OCI-LY1 (cell line): ENCODE measurements around the gene DRD4.

ENCODE experiments used
- H2AFZ ChIP-seq: fragments of 200-600 bp; sonication (generic), shearing (Covaris generic); 2 replicates; pipeline ENCODE4 v1.6.0; 2014; ENCODE audit warnings: antibody characterized with exemption, mild to moderate bottlenecking, low read length
- H3F3A ChIP-seq: fragments of 200-600 bp; sonication (generic), shearing (Covaris generic); 2 replicates; pipeline ENCODE4 v1.6.0; 2014; ENCODE audit warnings: mild to moderate bottlenecking, antibody characterized with exemption, low read length, moderate library complexity; ENCODE audit not compliant: insufficient read depth
- H3K27ac ChIP-seq: fragments of 200-600 bp; sonication (generic); 2 replicates; pipeline ENCODE4 v1.5.1; 2014; ENCODE audit warnings: low read length, mixed run types, mild to moderate bottlenecking, low read depth; ENCODE audit not compliant: poor library complexity, severe bottlenecking
- H3K27me3 ChIP-seq: fragments of 200-600 bp; sonication (generic); 2 replicates; pipeline ENCODE4 v1.6.0; 2014; ENCODE audit warnings: antibody characterized with exemption, mild to moderate bottlenecking, low read length, moderate library complexity; ENCODE audit not compliant: insufficient read depth
- H3K36me3 ChIP-seq: fragments of 200-600 bp; sonication (generic); 2 replicates; pipeline ENCODE4 v1.6.1; 2014; ENCODE audit warnings: mild to moderate bottlenecking, antibody characterized with exemption, low read length, moderate library complexity, mixed read lengths; ENCODE audit not compliant: insufficient read depth
- H3K4me1 ChIP-seq: fragments of 200-600 bp; sonication (generic); 2 replicates; pipeline ENCODE4 v1.5.1; 2014; ENCODE audit warnings: mild to moderate bottlenecking, low read length, moderate library complexity; ENCODE audit not compliant: insufficient read depth, severe bottlenecking
- H3K4me2 ChIP-seq: fragments of 200-600 bp; sonication (generic), shearing (Covaris generic); 2 replicates; pipeline ENCODE4 v1.6.1; 2014; ENCODE audit warnings: low read length
- H3K4me3 ChIP-seq: fragments of 200-600 bp; sonication (generic); 2 replicates; pipeline ENCODE4 v1.5.1; 2014; ENCODE audit warnings: low read length, low read depth, mild to moderate bottlenecking, mixed read lengths; ENCODE audit not compliant: poor library complexity, severe bottlenecking
- H3K79me2 ChIP-seq: fragments of 200-600 bp; shearing (Covaris generic); 2 replicates; pipeline ENCODE4 v1.6.1; 2016; ENCODE audit warnings: mixed run types, low read length, mixed read lengths; ENCODE audit not compliant: insufficient read depth
- H3K9ac ChIP-seq: fragments of 200-600 bp; sonication (generic), shearing (Covaris generic); 2 replicates; pipeline ENCODE4 v1.6.1; 2014; ENCODE audit warnings: mild to moderate bottlenecking, low read length, mixed read lengths
- H3K9me2 ChIP-seq: fragments of 200-600 bp; sonication (generic), shearing (Covaris generic); 2 replicates; pipeline ENCODE4 v1.6.1; 2014; ENCODE audit warnings: low read depth, mild to moderate bottlenecking, low read length, mixed read lengths
- H3K9me3 ChIP-seq: fragments of 200-600 bp; shearing (Covaris generic); 2 replicates; pipeline ENCODE4 v1.6.1; 2014; ENCODE audit warnings: low read length, mixed read lengths
- H4K20me1 ChIP-seq: fragments of 200-600 bp; sonication (generic), shearing (Covaris generic); 2 replicates; pipeline ENCODE4 v1.6.0; 2016; ENCODE audit warnings: mild to moderate bottlenecking, low read length; ENCODE audit not compliant: insufficient read depth
- EZH2 ChIP-seq: fragments of 200-600 bp; sonication (generic), shearing (Covaris generic); IDR thresholded peaks from 2 replicates; pipeline ENCODE4 v1.8.0; 2017; ENCODE audit warnings: borderline replicate concordance, mixed run types, mild to moderate bottlenecking, antibody characterized with exemption, low read length, moderate library complexity, mixed read lengths
- TF ChIP-seq, protein P1 (sequence below): fragments of 200-600 bp; sonication (generic), shearing (Covaris generic); IDR thresholded peaks from 2 replicates; pipeline ENCODE4 v1.5.1; 2017; ENCODE audit warnings: mild to moderate bottlenecking, antibody characterized with exemption, low read length, moderate library complexity, mixed read lengths

DRD4 gene

DNA sequence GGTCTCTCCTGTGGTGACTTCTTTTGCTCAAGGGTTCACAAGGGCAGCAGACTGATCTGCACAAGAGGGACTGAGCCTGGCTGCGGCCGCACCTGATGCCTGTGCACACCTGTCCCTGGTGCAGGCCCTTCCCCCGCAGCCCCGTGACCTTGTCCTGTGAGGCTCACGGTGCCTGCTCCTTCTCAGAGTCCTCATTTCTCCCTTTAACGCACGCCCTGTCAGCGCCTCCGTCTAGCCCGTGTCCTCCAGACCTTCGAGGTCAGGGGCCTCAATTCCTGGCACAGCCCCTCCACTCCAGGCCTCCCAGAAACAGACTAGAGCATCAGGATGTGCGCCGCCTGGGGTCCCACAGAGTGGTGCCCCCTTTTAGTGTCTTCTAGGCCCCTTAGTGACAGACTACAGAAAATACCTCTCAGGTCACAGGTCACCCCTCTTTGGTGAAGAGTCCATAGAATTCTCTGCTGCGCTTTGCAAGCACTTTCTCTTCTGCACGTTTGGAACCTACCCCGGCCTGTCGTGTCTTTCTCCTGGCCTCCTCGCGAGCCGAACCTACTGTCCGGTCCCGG lies 1.0 kb upstream of the DRD4 start:
- Histone ChIP-seq H3K27me3 (no peaks in the 10 kb centered on the region), H4K20me1 (no peaks in the 10 kb centered on the region), H3K27ac (no peak overlapping the region), H3K9me3 (no peaks in the 10 kb centered on the region), H2AFZ (no peak overlapping the region), H3K4me1 (no peaks in the 10 kb centered on the region), H3K36me3 (peaks cover 2% of the 10 kb centered on the region; the same call in 1 of the 2 replicates), H3K4me2 (no peak overlapping the region), H3K9ac (no peak overlapping the region), H3F3A (no peaks in the 10 kb centered on the region), H3K4me3 (no peak overlapping the region), H3K79me2 (no peaks in the 10 kb centered on the region), H3K9me2 (no peaks in the 10 kb centered on the region)
- TF ChIP-seq, protein P1, sequence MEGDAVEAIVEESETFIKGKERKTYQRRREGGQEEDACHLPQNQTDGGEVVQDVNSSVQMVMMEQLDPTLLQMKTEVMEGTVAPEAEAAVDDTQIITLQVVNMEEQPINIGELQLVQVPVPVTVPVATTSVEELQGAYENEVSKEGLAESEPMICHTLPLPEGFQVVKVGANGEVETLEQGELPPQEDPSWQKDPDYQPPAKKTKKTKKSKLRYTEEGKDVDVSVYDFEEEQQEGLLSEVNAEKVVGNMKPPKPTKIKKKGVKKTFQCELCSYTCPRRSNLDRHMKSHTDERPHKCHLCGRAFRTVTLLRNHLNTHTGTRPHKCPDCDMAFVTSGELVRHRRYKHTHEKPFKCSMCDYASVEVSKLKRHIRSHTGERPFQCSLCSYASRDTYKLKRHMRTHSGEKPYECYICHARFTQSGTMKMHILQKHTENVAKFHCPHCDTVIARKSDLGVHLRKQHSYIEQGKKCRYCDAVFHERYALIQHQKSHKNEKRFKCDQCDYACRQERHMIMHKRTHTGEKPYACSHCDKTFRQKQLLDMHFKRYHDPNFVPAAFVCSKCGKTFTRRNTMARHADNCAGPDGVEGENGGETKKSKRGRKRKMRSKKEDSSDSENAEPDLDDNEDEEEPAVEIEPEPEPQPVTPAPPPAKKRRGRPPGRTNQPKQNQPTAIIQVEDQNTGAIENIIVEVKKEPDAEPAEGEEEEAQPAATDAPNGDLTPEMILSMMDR: no peak
- no peak for TF ChIP-seq EZH2

DNA sequence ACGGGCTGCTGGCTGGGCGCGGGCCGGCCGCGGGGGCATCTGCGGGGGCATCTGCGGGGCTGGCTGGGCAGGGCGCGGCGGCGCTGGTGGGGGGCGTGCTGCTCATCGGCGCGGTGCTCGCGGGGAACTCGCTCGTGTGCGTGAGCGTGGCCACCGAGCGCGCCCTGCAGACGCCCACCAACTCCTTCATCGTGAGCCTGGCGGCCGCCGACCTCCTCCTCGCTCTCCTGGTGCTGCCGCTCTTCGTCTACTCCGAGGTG lies 194 bp downstream of the DRD4 start:
- no peak overlapping the region for H3K4me3 ChIP-seq
- H4K20me1 ChIP-seq: no peaks in the 10 kb centered on the region
- H3K79me2 ChIP-seq: no peaks in the 10 kb centered on the region
- TF ChIP-seq EZH2: no peak
- TF ChIP-seq, protein P1: no peak
- H3K9ac ChIP-seq: no peak overlapping the region
- H3K27ac ChIP-seq: no peak overlapping the region
- no peaks in the 10 kb centered on the region for H3F3A ChIP-seq
- no peaks in the 10 kb centered on the region for H3K9me2 ChIP-seq
- no peaks in the 10 kb centered on the region for H3K27me3 ChIP-seq
- H3K36me3 ChIP-seq: peaks cover 2% of the 10 kb centered on the region; the same call in 1 of the 2 replicates
- H3K9me3 ChIP-seq: no peaks in the 10 kb centered on the region
- no peak overlapping the region for H2AFZ ChIP-seq
- H3K4me1 ChIP-seq: no peaks in the 10 kb centered on the region
- H3K4me2 ChIP-seq: no peak overlapping the region

DNA sequence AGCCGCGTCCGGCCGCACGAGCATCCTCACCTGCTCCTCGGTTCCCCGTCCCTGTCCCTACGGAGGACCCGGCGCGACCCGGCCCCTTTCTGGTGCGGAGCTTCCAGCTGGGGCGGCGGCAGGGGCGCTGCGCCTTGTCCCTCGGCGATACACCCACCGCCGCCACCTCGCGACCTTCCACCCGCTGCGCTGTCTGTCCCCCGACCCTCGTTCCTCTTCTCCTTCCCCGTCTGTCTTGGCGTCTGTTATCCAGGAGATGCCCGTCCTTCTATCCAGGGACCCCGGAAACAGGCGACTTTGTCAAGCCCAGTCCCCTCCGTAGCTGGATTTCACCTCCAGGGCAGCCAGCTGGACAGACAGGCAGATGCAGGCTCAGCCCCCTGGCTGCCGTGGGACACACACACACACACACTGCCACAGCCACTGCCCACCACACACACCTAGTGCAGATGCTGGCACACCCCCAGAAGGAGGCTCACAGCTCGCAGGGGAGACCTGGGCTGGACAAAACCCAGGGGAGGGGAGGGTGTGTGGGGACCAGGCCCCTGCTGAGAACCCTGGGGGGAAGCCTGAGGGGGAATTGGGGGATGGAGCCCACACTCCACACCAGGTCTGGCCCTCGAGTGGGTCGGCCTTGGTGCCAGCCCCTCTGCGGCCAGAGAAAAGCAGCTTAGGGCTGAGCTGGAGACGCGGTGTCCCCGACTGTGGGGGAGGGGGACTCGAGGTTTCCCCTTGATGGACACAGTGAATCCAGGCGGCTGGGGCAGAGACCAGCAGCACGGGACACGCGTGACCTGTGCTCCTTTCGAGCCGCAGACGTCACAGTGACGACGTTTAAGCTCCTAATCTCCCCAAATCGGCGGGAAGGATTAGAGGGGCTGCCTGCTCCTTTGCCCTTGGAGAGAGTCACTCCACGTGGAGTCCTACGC lies 788 bp downstream of the DRD4 start:
- H3K4me3 ChIP-seq: no peak overlapping the region
- H3K9ac ChIP-seq: no peak overlapping the region
- no peaks in the 10 kb centered on the region for H3K27me3 ChIP-seq

More for the DNA sequence above, 788 bp downstream of the DRD4 start:
- no peaks in the 10 kb centered on the region for H4K20me1 ChIP-seq
- H3K36me3 ChIP-seq: no peaks in the 10 kb centered on the region
- H3K9me3 ChIP-seq: no peaks in the 10 kb centered on the region
- no peaks in the 10 kb centered on the region for H3K9me2 ChIP-seq
- no peak overlapping the region for H3K27ac ChIP-seq
- H3F3A ChIP-seq: no peaks in the 10 kb centered on the region
- H2AFZ ChIP-seq: no peak overlapping the region
- H3K4me2 ChIP-seq: no peak overlapping the region
- no peak for TF ChIP-seq EZH2
- TF ChIP-seq, protein P1: no peak
- H3K79me2 ChIP-seq: no peaks in the 10 kb centered on the region
- H3K4me1 ChIP-seq: no peaks in the 10 kb centered on the region
